ENCODE data around the gene MAP7D3.

MAP7D3 gene

DNA sequence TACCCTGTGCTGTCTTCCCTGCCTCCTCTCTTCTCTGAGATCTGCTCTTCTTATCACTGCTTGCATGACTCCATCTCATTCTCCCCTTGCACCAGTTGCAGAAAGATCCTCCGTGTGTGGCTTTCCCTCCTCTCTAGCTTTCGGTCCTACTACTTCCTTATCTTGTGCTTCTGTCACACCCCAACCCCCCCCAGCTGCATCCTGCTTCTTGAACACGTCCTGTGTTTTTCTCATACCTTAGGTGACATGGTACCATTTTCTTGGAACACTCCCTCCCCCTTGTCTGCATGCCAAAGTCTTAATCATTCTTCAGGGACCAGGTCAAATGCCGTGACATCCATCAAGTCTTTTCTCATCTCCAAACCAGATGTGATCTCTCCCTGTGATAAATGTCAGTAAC, 57.4 kb downstream of the MAP7D3 start:
- no peak overlapping the region for H3K4me3 ChIP-seq (ENCODE audit: low read depth in 1 of 2, low read length in 2 of 2)
- peaks cover 59% of the 10 kb centered on the region for H3K4me1 ChIP-seq (ENCODE audit: insufficient read depth, low read length)
- peak overlapping the region; percentile 67 for H3K27ac ChIP-seq (ENCODE audit: low read depth, low read length)
- no peaks in the 10 kb centered on the region for H3K9me3 ChIP-seq (ENCODE audit: low read length)
- H3K36me3 ChIP-seq (ENCODE audit: insufficient read depth, low read length) = no peaks in the 10 kb centered on the region
- no peak overlapping the region for H3K9ac ChIP-seq (ENCODE audit: low read length)
- H3K27me3 ChIP-seq (ENCODE audit: control insufficient read depth in 1 of 2, insufficient read depth in 2 of 2, low read length in 2 of 2) = no peaks in the 10 kb centered on the region

DNA sequence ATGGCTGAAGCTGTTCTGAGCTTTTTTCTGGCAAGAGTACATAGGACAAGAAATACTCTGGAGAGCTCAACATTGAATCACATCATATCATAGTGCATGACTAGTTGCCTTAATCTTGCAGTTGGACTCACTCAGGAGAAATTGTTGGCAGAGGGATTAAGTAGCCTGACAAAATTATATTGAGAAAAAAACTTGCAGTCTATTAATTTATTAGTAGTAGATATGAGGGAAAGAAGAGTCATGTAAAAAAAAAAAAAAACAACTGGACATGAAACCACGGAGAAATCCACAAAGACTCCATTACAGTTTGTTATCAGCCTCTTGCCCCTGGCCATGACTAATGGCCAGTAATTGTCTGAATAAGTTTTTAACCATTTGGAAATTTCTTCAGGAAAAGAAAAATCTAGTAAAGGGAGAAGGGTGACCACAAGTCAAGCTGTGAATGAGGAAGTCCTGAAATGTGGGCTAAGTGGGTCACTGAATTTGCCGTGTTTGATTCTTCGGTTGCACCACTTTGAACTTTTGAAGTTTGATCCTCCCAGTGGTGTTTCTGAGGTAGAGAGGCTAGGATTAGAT, 58.3 kb downstream of the MAP7D3 start:
- Histone ChIP-seq H3K27ac (ENCODE audit: low read depth, low read length) (peak overlapping the region; percentile 67), H3K27me3 (ENCODE audit: control insufficient read depth in 1 of 2, insufficient read depth in 2 of 2, low read length in 2 of 2) (no peaks in the 10 kb centered on the region), H3K9ac (ENCODE audit: low read length) (no peak overlapping the region), H3K9me3 (ENCODE audit: low read length) (no peaks in the 10 kb centered on the region), H3K36me3 (ENCODE audit: insufficient read depth, low read length) (no peaks in the 10 kb centered on the region), H3K4me1 (ENCODE audit: insufficient read depth, low read length) (peaks cover 59% of the 10 kb centered on the region), H3K4me3 (ENCODE audit: low read depth in 1 of 2, low read length in 2 of 2) (no peak overlapping the region)

DNA sequence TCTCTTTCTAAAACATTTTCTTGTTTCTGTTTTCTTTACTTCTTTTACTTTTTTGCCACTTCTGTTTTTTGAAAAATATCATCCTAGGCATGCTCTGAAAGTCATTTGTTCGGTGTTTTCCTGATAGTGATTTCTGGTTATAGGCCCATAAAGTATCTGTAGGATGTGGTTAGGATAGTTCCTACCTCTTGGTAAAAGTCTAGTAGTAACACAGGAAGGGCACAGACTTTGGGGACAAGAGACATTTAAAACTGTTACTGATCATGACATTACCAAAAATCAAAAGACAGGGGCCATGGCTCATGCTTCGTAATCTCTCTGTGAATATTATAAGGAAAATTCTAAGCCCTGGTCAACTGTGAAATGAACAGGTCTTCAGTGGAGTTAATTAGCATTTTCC, 59.1 kb downstream of the MAP7D3 start:
- H3K9me3 ChIP-seq (ENCODE audit: low read length) = no peaks in the 10 kb centered on the region
- H3K36me3 ChIP-seq (ENCODE audit: insufficient read depth, low read length) = no peaks in the 10 kb centered on the region
- no peak overlapping the region for H3K4me3 ChIP-seq (ENCODE audit: low read depth in 1 of 2, low read length in 2 of 2)
- no peak overlapping the region for H3K27ac ChIP-seq (ENCODE audit: low read depth, low read length)
- H3K9ac ChIP-seq (ENCODE audit: low read length) = no peak overlapping the region
- H3K27me3 ChIP-seq (ENCODE audit: control insufficient read depth in 1 of 2, insufficient read depth in 2 of 2, low read length in 2 of 2) = no peaks in the 10 kb centered on the region
- H3K4me1 ChIP-seq (ENCODE audit: insufficient read depth, low read length) = peaks cover 59% of the 10 kb centered on the region

DNA sequence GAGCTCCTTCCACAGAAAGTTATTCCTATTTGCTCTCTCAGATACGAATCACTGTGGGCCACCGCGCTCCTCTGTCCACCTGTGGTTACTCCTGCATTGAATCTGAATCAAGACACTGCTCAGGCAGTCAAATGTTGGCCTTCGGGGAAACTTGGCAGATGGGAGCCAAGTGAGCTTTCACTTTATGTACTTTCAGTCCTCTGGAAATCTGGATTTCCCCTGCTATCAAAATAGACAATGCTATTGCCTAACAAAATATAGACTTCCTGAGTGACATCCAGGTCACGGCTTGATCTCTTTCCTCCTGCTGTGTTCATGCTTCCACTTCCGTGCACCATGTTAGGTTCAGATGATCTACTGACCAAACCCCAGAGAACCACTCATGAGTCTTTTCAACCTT, 60.0 kb downstream of the MAP7D3 start:
- no peaks in the 10 kb centered on the region for H3K9me3 ChIP-seq (ENCODE audit: low read length)
- no peaks in the 10 kb centered on the region for H3K27me3 ChIP-seq (ENCODE audit: control insufficient read depth in 1 of 2, insufficient read depth in 2 of 2, low read length in 2 of 2)
- no peak overlapping the region for H3K9ac ChIP-seq (ENCODE audit: low read length)
- no peak overlapping the region for H3K4me3 ChIP-seq (ENCODE audit: low read depth in 1 of 2, low read length in 2 of 2)
- peaks cover 55% of the 10 kb centered on the region for H3K4me1 ChIP-seq (ENCODE audit: insufficient read depth, low read length)
- peak overlapping the region; percentile 42 for H3K27ac ChIP-seq (ENCODE audit: low read depth, low read length)
- no peaks in the 10 kb centered on the region for H3K36me3 ChIP-seq (ENCODE audit: insufficient read depth, low read length)

DNA sequence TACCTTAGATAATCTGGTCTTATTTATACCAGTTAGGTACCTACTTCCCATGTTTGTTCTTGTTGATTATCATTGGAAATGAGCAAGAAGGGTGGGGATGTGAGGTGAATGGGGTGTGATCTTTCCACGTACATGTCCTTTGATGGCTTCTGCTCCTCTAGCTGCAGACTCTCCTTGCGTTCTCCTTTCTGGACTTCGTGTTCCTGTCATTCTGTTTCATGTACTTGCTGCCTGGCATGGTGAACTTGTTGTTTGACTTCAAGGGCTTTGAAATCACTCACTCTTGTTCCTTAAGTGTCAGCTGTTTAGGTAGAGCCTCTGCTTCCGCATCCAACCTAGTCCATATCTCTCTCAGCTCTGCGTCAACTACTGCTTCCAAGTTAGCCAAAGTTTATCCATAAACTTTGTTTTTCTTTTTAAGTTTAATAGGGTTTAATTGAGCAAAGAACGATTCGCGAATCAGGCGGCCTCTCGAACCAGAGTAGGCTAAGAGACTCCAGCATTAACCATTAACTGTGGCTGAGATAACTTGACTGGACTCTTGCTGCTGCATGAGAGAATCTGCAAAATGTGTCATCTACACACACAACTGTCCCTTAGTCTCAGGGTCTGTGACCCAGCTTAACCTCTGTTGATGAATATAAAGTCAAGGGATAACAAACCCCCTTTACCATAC, 61.0 kb downstream of the MAP7D3 start:
- Histone ChIP-seq H3K4me3 (ENCODE audit: low read depth in 1 of 2, low read length in 2 of 2) (no peak overlapping the region), H3K27ac (ENCODE audit: low read depth, low read length) (no peak overlapping the region), H3K27me3 (ENCODE audit: control insufficient read depth in 1 of 2, insufficient read depth in 2 of 2, low read length in 2 of 2) (peaks cover 2 to 7% of the 10 kb centered on the region in 2 donors), H3K9ac (ENCODE audit: low read length) (no peak overlapping the region), H3K36me3 (ENCODE audit: insufficient read depth, low read length) (no peaks in the 10 kb centered on the region), H3K9me3 (ENCODE audit: low read length) (no peaks in the 10 kb centered on the region), H3K4me1 (ENCODE audit: insufficient read depth, low read length) (peaks cover 59% of the 10 kb centered on the region)

DNA sequence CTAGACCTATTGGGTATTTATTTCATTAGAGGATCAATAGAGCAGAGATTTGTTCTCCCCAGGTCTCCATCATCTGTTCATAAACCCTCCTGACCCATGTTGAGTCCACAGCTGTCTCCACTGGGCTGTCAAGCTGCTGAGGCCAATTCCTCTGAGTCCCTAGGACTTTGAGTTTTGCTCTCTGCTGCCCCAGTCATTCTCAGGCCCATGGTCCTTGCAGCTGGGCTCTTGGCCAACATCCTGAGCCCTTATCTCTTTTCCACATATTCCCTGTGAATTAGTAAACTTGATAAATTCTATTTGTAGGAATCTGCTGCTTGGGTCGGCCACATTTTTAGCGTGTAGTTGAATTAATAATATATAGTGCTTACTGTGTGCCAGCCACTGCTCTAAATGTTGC, 62.0 kb downstream of the MAP7D3 start:
- Histone ChIP-seq H3K27ac (ENCODE audit: low read depth, low read length) (peak overlapping the region; percentile 48), H3K27me3 (ENCODE audit: control insufficient read depth in 1 of 2, insufficient read depth in 2 of 2, low read length in 2 of 2) (peaks cover 4 to 7% of the 10 kb centered on the region in 2 donors), H3K4me3 (ENCODE audit: low read depth in 1 of 2, low read length in 2 of 2) (no peak overlapping the region), H3K36me3 (ENCODE audit: insufficient read depth, low read length) (no peaks in the 10 kb centered on the region), H3K9me3 (ENCODE audit: low read length) (no peaks in the 10 kb centered on the region), H3K9ac (ENCODE audit: low read length) (no peak overlapping the region), H3K4me1 (ENCODE audit: insufficient read depth, low read length) (peaks cover 60% of the 10 kb centered on the region)

DNA sequence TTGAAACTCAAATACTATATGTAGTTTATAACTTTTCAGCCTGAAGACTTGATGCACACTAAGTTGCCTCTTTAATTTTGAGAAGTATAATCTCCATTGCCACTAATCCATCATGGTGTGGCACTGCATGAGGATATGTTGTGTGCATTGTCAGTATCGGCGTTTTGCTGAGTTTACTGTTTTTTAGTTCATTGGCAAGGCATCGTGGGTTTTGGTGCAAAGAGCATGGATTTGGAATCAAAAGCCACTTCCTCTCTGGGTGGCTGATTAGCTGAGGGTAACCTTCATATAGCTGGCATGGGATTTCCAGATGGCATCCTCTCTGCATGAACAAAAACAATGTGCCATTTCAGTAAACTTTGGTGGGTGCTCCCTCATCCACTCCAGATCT, 65.2 kb downstream of the MAP7D3 start:
- H3K4me1 ChIP-seq (ENCODE audit: insufficient read depth, low read length) = peaks cover 42% of the 10 kb centered on the region
- H3K9me3 ChIP-seq (ENCODE audit: low read length) = no peaks in the 10 kb centered on the region
- no peak overlapping the region for H3K27ac ChIP-seq (ENCODE audit: low read depth, low read length)
- H3K27me3 ChIP-seq (ENCODE audit: control insufficient read depth in 1 of 2, insufficient read depth in 2 of 2, low read length in 2 of 2) = peaks cover 4 to 11% of the 10 kb centered on the region in 2 donors
- no peak overlapping the region for H3K4me3 ChIP-seq (ENCODE audit: low read depth in 1 of 2, low read length in 2 of 2)
- no peaks in the 10 kb centered on the region for H3K36me3 ChIP-seq (ENCODE audit: insufficient read depth, low read length)
- H3K9ac ChIP-seq (ENCODE audit: low read length) = no peak overlapping the region

DNA sequence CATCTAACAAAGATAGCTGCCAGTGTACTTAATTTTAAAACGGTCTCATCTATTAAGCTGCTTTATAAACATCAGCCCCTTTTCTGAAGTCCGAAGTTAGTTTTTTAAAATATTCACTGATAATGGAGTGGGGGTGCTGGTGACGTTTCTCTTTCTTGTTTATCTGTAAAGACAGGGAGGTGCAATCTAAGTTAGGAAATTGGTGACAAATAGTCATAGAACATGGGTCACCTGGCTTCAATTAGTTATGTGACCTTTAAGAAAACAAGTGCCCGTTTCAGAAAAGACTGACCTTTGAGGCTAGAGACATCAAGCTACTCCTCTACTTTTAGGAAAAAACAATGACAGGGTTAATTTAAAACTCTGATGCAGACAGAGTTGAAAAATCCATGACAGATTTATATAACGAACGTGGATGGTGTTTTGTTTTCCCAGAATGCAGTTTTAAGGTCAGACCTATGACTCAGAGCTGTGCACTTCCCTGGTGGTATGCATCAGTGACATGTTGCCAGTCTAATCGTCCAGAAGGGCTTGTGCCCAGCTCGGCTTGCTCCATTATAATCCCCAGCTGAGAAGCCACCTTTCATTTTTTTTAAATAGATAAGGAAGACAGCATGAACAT, 65.7 kb downstream of the MAP7D3 start:
- H3K4me3 ChIP-seq (ENCODE audit: low read depth in 1 of 2, low read length in 2 of 2) = no peak overlapping the region
- peaks cover 4 to 11% of the 10 kb centered on the region in 2 donors for H3K27me3 ChIP-seq (ENCODE audit: control insufficient read depth in 1 of 2, insufficient read depth in 2 of 2, low read length in 2 of 2)
- peak overlapping the region; percentile 43 for H3K27ac ChIP-seq (ENCODE audit: low read depth, low read length)

DNA sequence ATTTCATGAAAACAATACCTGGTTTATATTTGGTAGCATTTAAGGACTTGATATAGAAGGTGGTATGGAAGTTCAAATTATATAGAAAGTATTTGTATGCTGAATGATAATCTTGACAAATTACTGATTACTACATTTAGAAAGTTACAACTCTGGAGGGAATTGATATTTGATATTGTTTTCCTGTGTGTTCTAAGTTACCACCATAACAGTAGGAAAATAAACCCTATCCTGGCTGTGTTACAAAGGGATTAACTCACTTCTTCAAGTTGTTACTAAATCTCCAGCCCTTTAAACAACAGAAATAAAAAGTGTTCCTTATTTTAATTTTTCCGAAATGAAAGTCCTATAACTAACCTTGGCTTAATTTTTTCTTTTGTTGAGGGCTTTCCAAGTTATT, 67.3 kb downstream of the MAP7D3 start:
- Histone ChIP-seq H3K27ac (ENCODE audit: low read depth, low read length) (no peak overlapping the region), H3K9me3 (ENCODE audit: low read length) (no peaks in the 10 kb centered on the region), H3K27me3 (ENCODE audit: control insufficient read depth in 1 of 2, insufficient read depth in 2 of 2, low read length in 2 of 2) (peaks cover 4 to 11% of the 10 kb centered on the region in 2 donors), H3K4me1 (ENCODE audit: insufficient read depth, low read length) (peaks cover 38% of the 10 kb centered on the region), H3K9ac (ENCODE audit: low read length) (no peak overlapping the region), H3K36me3 (ENCODE audit: insufficient read depth, low read length) (no peaks in the 10 kb centered on the region), H3K4me3 (ENCODE audit: low read depth in 1 of 2, low read length in 2 of 2) (no peak overlapping the region)

More for the DNA sequence above, 65.7 kb downstream of the MAP7D3 start:
- Histone ChIP-seq H3K9ac (ENCODE audit: low read length) (no peak overlapping the region), H3K9me3 (ENCODE audit: low read length) (no peaks in the 10 kb centered on the region), H3K36me3 (ENCODE audit: insufficient read depth, low read length) (no peaks in the 10 kb centered on the region), H3K4me1 (ENCODE audit: insufficient read depth, low read length) (peaks cover 37% of the 10 kb centered on the region)

DNA sequence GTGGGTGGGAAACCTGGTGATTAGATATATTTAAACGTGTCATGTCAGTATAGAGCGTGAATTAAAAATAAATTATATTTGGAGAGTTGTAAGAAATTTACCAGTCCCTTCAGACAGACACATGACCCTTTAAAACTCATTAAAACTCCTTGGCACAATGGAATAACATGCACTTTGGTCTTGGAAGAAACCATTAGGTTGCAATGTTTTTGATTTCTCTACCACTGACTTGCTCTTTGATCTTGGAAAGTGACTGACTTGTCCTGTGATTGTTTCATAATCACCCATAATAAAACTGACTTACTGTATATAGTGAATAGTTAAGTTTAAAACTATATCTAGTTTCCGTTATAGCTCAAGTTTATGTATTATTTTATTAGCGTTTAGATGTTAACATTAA, 68.0 kb downstream of the MAP7D3 start:
- no peaks in the 10 kb centered on the region for H3K36me3 ChIP-seq (ENCODE audit: insufficient read depth, low read length)
- no peaks in the 10 kb centered on the region for H3K9me3 ChIP-seq (ENCODE audit: low read length)
- H3K27me3 ChIP-seq (ENCODE audit: control insufficient read depth in 1 of 2, insufficient read depth in 2 of 2, low read length in 2 of 2) = peaks cover 4 to 11% of the 10 kb centered on the region in 2 donors
- no peak overlapping the region for H3K4me3 ChIP-seq (ENCODE audit: low read depth in 1 of 2, low read length in 2 of 2)
- H3K9ac ChIP-seq (ENCODE audit: low read length) = no peak overlapping the region
- H3K4me1 ChIP-seq (ENCODE audit: insufficient read depth, low read length) = peaks cover 39% of the 10 kb centered on the region
- no peak overlapping the region for H3K27ac ChIP-seq (ENCODE audit: low read depth, low read length)

DNA sequence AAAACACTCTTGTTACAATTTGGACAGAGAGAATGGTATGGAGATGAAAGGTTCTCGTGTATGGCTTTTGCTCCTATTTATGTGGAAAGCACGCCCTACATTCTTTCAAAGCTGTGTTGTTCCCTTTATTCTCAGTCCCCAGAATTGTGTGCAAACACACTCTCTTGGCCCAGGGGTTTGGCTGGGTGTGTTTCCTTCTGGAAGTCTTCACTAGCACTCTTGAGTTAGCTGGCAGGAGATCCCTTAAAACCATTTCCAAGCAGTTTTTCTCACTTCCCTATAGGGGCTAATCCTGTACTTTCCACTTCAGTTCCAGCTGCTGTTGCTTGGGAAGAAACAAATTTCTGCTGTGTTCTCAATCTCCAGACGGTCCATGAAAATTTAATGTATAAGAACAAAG, 68.8 kb downstream of the MAP7D3 start:
- Histone ChIP-seq H3K4me1 (ENCODE audit: insufficient read depth, low read length) (peaks cover 44% of the 10 kb centered on the region), H3K9ac (ENCODE audit: low read length) (no peak overlapping the region), H3K9me3 (ENCODE audit: low read length) (no peaks in the 10 kb centered on the region), H3K4me3 (ENCODE audit: low read depth in 1 of 2, low read length in 2 of 2) (no peak overlapping the region), H3K27ac (ENCODE audit: low read depth, low read length) (no peak overlapping the region), H3K27me3 (ENCODE audit: control insufficient read depth in 1 of 2, insufficient read depth in 2 of 2, low read length in 2 of 2) (peaks cover 4 to 11% of the 10 kb centered on the region in 2 donors), H3K36me3 (ENCODE audit: insufficient read depth, low read length) (no peaks in the 10 kb centered on the region)
